Measurements from ENCODE around the gene SYCP3. TPM values are rescaled to one million over a fixed set of nuclear protein-coding genes. Genes with fewer than 3 reads are reported as not detected.

Gene SYCP3
- polyA plus RNA-seq, 1 experiment = not detected

- TF ChIP-seq CTCF (IDR thresholded peaks at IDR 0.05; ENCODE audit: insufficient read depth, low read depth, low read length) = no peak
- Histone ChIP-seq H3K36me3 (ENCODE audit: control insufficient read depth, insufficient read depth, low read length) (0 out of 2 replicates have a peak, but pooled peaks cover 2% of the 10 kb centered on the region), H3K27me3 (ENCODE audit: control insufficient read depth, insufficient read depth, low read length) (no peaks in the 10 kb centered on the region), H3K4me3 (ENCODE audit: low read depth, low read length) (no peak overlapping the region)
- no peak for DNase-seq (ENCODE audit: low read depth)
- POLR2A ChIA-PET = no interaction called here
- CTCF ChIA-PET = no interaction called here
These were observed 22.5 kb upstream of the SYCP3 start for GRCh38 chr12:101761781-101762180.

GRCh38 chr12:101761350-101761749 lies 22.1 kb upstream of the SYCP3 start:
- 0 out of 2 replicates have a peak, but pooled peaks cover 2% of the 10 kb centered on the region for H3K36me3 ChIP-seq (ENCODE audit: control insufficient read depth, insufficient read depth, low read length)
- CTCF ChIA-PET = no interaction called here
- H3K4me3 ChIP-seq (ENCODE audit: low read depth, low read length) = no peak overlapping the region
- no peak for DNase-seq (ENCODE audit: low read depth)
- POLR2A ChIA-PET = no interaction called here
- no peaks in the 10 kb centered on the region for H3K27me3 ChIP-seq (ENCODE audit: control insufficient read depth, insufficient read depth, low read length)
- no peak for TF ChIP-seq CTCF (IDR thresholded peaks at IDR 0.05; ENCODE audit: insufficient read depth, low read depth, low read length)

- CTCF ChIA-PET = interaction anchor here (0.5 to 2.0 kb wide), 10 partner anchors 10 to 345 kb away, joined by 3 to 12 read pairs (median 3); no protein-coding TSS in a partner anchor
- peak; percentile 72 for TF ChIP-seq CTCF (IDR thresholded peaks at IDR 0.05; ENCODE audit: insufficient read depth, low read depth, low read length)
- POLR2A ChIA-PET = interaction anchor here (0.6 kb wide), 1 partner anchor 1091 kb away, joined by 6 read pairs; no protein-coding TSS in a partner anchor
- no peak for DNase-seq (ENCODE audit: low read depth)
- Histone ChIP-seq H3K27me3 (ENCODE audit: control insufficient read depth, insufficient read depth, low read length) (no peaks in the 10 kb centered on the region), H3K36me3 (ENCODE audit: control insufficient read depth, insufficient read depth, low read length) (0 out of 2 replicates have a peak, but pooled peaks cover 4% of the 10 kb centered on the region), H3K4me3 (ENCODE audit: low read depth, low read length) (no peak overlapping the region)
These were observed 20.3 kb upstream of the SYCP3 start for GRCh38 chr12:101759396-101760047.

GRCh38 chr12:101750152-101750551 lies 10.9 kb upstream of the SYCP3 start:
- no peaks in the 10 kb centered on the region for H3K27me3 ChIP-seq (ENCODE audit: control insufficient read depth, insufficient read depth, low read length)
- POLR2A ChIA-PET = no interaction called here
- CTCF ChIA-PET = no interaction called here
- TF ChIP-seq CTCF (IDR thresholded peaks at IDR 0.05; ENCODE audit: insufficient read depth, low read depth, low read length) = no peak
- no peak overlapping the region for H3K4me3 ChIP-seq (ENCODE audit: low read depth, low read length)
- DNase-seq (ENCODE audit: low read depth) = no peak
- peaks cover 5% of the 10 kb centered on the region; the same call in 1 of the 2 replicates for H3K36me3 ChIP-seq (ENCODE audit: control insufficient read depth, insufficient read depth, low read length)

- no peaks in the 10 kb centered on the region for H3K27me3 ChIP-seq (ENCODE audit: control insufficient read depth, insufficient read depth, low read length)
- no peak overlapping the region for H3K4me3 ChIP-seq (ENCODE audit: low read depth, low read length)
- ChIA-PET CTCF (no interaction called here), POLR2A (no interaction called here)
- H3K36me3 ChIP-seq (ENCODE audit: control insufficient read depth, insufficient read depth, low read length) = peaks cover 6% of the 10 kb centered on the region; the same call in 1 of the 2 replicates
- no peak for DNase-seq (ENCODE audit: low read depth)
- no peak for TF ChIP-seq CTCF (IDR thresholded peaks at IDR 0.05; ENCODE audit: insufficient read depth, low read depth, low read length)
These were observed 10.4 kb upstream of the SYCP3 start for GRCh38 chr12:101749657-101750056.

Measured in BJ (cell line).